Ishikawa (cell line): ENCODE measurements around the gene RBL2.

Source experiments
- CEBPB ChIP-seq: IDR thresholded peaks from 2 replicates; pipeline ENCODE4 v1.6.1; 2012
- CREB1 ChIP-seq: IDR thresholded peaks from 2 replicates; pipeline ENCODE4 v1.6.1; 2012; ENCODE audit warnings: low read depth
- EGR1 ChIP-seq: IDR thresholded peaks from 2 replicates; pipeline ENCODE4 v1.6.1; 2012
- EP300 ChIP-seq: IDR thresholded peaks from 2 replicates; pipeline ENCODE4 v1.6.1; 2012; ENCODE audit warnings: borderline replicate concordance
- FOXM1 ChIP-seq: IDR thresholded peaks from 2 replicates; pipeline ENCODE4 v1.6.1; 2012; ENCODE audit warnings: low read depth, borderline replicate concordance
- MAX ChIP-seq: IDR thresholded peaks from 2 replicates; pipeline ENCODE4 v1.6.1; 2012
- NFIC ChIP-seq: IDR thresholded peaks from 2 replicates; pipeline ENCODE4 v1.6.1; 2012
- RAD21 ChIP-seq: IDR thresholded peaks from 2 replicates; pipeline ENCODE4 v1.6.1; 2012; ENCODE audit warnings: low read depth
- TAF1 ChIP-seq: IDR thresholded peaks from 2 replicates; pipeline ENCODE4 v1.6.1; 2012; ENCODE audit warnings: low read depth, mild to moderate bottlenecking
- TCF12 ChIP-seq: IDR thresholded peaks from 2 replicates; pipeline ENCODE4 v1.6.1; 2012; ENCODE audit warnings: low read depth
- TEAD4 ChIP-seq: IDR thresholded peaks from 2 replicates; pipeline ENCODE4 v1.6.1; 2012
- USF1 ChIP-seq: IDR thresholded peaks from 2 replicates; pipeline ENCODE4 v1.6.1; 2012
- YY1 ChIP-seq: IDR thresholded peaks from 2 replicates; pipeline ENCODE4 v1.6.1; 2012; ENCODE audit warnings: low read depth
- ZBTB7A ChIP-seq: IDR thresholded peaks from 2 replicates; pipeline ENCODE4 v1.6.1; 2012; ENCODE audit warnings: low read depth
- TF ChIP-seq, protein P1 (sequence below): IDR thresholded peaks from 2 replicates; pipeline ENCODE4 v1.6.1; 2012; ENCODE audit warnings: low read depth, mild to moderate bottlenecking

The RBL2 gene

DNA sequence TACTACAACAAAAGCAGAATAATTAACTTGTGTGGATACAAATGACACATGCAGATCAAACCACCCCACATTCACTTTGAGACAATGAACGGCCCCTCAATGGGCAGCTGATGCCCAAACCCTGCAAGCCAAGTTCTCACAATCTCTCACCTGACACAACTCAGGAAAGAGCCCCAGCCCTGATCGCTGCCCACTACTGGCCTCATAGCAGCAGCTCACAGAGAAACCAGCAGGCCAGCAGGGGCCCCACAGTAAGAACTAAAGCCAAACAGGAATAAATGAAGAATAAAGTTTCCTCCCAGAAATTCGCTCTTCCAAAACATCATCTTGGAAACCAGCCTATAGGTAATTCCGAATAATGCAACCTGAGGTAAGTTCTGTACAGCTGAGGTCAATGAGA, 61.1 kb downstream of the RBL2 start:
- TF ChIP-seq CREB1 (no peak), EP300 (no peak), CEBPB (no peak), RAD21 (no peak), ZBTB7A (no peak), TEAD4 (no peak), YY1 (no peak), TAF1 (no peak), USF1 (no peak), EGR1 (no peak), MAX (no peak), FOXM1 (no peak), NFIC (no peak), TCF12 (no peak)
- TF ChIP-seq, protein P1, sequence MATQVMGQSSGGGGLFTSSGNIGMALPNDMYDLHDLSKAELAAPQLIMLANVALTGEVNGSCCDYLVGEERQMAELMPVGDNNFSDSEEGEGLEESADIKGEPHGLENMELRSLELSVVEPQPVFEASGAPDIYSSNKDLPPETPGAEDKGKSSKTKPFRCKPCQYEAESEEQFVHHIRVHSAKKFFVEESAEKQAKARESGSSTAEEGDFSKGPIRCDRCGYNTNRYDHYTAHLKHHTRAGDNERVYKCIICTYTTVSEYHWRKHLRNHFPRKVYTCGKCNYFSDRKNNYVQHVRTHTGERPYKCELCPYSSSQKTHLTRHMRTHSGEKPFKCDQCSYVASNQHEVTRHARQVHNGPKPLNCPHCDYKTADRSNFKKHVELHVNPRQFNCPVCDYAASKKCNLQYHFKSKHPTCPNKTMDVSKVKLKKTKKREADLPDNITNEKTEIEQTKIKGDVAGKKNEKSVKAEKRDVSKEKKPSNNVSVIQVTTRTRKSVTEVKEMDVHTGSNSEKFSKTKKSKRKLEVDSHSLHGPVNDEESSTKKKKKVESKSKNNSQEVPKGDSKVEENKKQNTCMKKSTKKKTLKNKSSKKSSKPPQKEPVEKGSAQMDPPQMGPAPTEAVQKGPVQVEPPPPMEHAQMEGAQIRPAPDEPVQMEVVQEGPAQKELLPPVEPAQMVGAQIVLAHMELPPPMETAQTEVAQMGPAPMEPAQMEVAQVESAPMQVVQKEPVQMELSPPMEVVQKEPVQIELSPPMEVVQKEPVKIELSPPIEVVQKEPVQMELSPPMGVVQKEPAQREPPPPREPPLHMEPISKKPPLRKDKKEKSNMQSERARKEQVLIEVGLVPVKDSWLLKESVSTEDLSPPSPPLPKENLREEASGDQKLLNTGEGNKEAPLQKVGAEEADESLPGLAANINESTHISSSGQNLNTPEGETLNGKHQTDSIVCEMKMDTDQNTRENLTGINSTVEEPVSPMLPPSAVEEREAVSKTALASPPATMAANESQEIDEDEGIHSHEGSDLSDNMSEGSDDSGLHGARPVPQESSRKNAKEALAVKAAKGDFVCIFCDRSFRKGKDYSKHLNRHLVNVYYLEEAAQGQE = no peak

DNA sequence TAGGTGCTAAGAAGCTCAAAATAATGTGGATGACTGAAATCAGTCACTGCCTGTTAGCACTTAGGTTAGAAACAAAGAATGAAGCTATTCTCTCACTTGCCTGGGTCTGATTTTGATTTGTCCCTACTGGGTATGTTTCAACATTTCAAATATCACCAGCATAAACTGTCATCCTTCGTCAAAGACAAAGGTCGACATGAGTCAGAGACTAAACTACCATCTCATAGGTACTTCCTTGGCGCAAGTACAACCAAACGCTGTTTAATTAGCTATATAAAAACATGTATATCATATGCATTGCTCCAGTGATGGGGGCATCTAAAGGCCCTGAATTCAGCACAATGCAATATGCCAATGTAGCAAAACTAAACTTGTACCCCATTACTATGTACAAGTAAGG, 64.7 kb downstream of the RBL2 start:
- TF ChIP-seq USF1 (no peak), ZBTB7A (no peak), TCF12 (no peak), CREB1 (no peak), TAF1 (no peak), MAX (no peak), EGR1 (no peak), RAD21 (no peak), EP300 (no peak), TEAD4 (no peak), NFIC (no peak), FOXM1 (no peak), YY1 (no peak), CEBPB (no peak)
- TF ChIP-seq, protein P1 = no peak

GRCh38 chr16:53501216-53501859, 67.1 kb downstream of the RBL2 start:
- no peak for TF ChIP-seq TAF1
- TF ChIP-seq TCF12 = no peak
- TF ChIP-seq NFIC = no peak
- no peak for TF ChIP-seq CEBPB

DNA sequence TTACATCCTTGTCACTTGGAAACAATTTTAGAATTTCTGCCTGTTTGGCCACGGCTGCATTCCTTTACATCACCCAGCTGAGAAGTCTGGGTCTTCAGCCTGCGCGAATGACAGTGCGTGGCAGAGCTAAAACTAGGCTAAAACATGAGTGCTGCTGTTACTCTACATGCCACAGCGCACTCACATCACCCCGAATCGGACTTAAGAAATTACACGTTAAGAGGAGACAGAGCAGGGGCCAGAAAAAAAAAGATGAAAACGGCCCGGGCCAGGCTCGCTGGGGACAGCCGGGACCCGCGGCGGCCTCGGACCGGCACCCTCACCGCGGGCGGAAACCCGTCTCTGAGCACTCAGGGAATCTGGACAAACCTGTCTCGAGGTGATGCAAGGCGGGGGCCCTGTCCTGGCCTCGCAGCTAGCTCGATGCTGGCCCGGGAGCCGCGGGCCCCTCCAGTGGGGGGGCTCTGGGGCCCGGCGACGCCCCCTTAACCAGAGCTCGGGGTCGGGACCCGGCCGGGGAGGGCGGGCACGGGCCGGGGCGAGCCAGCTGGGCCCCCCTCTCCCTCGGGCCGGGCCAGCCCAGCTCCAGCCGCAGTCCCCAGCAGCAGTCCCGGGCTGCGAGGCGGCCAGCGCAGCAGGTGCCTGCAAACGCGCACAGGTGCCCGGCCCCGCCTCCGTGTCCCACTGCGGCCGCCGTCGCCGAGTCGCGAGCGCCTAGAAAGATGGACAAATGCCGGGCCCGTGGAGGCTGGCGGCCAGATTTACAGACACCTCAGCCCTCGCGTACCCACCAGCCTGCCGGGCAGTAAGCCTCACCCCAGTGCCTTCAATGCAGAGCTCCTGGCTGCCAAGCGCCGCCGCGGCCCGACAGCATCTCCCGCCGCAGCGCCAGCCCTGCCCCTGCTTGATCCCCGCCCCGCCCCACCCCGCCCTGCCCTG, 68.3 kb downstream of the RBL2 start, which contains the start of gene AKTIP:
TSS of gene AKTIP (minus strand) at position 879 of the 939 bp plus-strand sequence. CDS start 2,950 bp downstream, outside the sequence.
- TF ChIP-seq YY1 (no peak), CEBPB (peak; percentile 83), EP300 (0 out of 2 replicates have a peak, but pooled peaks have one; percentile 30), EGR1 (no peak), ZBTB7A (no peak), TEAD4 (peak; percentile 80), TCF12 (peak; percentile 41; the same call in 1 of the 2 replicates), RAD21 (no peak), MAX (peak; percentile 39; the same call in 1 of the 2 replicates), NFIC (no peak), USF1 (no peak), CREB1 (no peak), FOXM1 (no peak), TAF1 (0 out of 2 replicates have a peak, but pooled peaks have one; percentile 16)
- TF ChIP-seq, protein P1 = no peak
